CD4-positive, alpha-beta memory T cell (primary cell): ENCODE data around the gene GATA3. TPM values are rescaled to one million over a fixed set of nuclear protein-coding genes. Genes with fewer than 3 reads are reported as not detected.

ENCODE experiments used
- CTCF ChIA-PET: fragments of 350-600 bp; sonication (Branson Sonifier 250); formaldehyde crosslinking; loops from one replicate; lab custom pipeline; 2021; ENCODE audit warnings: inconsistent platforms; ENCODE audit not compliant: partially characterized antibody; lab: Charles Lee
- POLR2A ChIA-PET: fragments of 350-600 bp; sonication (Branson Sonifier 250); formaldehyde crosslinking; loops from one replicate; lab custom pipeline; 2021; ENCODE audit not compliant: partially characterized antibody; lab: Charles Lee
- DNase-seq, 5 donors: peaks; one replicate each; pipeline versions ENCODE4 v3.0.0 to v3.0.0-alpha.2; 2020 to 2022; ENCODE audit warnings: mixed read lengths in 1 of 5
- H3K27ac ChIP-seq: one replicate; pipeline ENCODE4 v1.7.0; 2013; ENCODE audit warnings: low read depth, low read length
- H3K27me3 ChIP-seq: 2 replicates; pipeline ENCODE4 v1.7.0; 2013; ENCODE audit warnings: mild to moderate bottlenecking, low read length, moderate library complexity; ENCODE audit not compliant: insufficient read depth
- H3K36me3 ChIP-seq: 2 replicates; pipeline ENCODE4 v1.7.0; 2013; ENCODE audit warnings: mild to moderate bottlenecking, low read length, moderate library complexity; ENCODE audit not compliant: insufficient read depth
- H3K4me1 ChIP-seq: 2 replicates; pipeline ENCODE4 v1.7.0; 2013; ENCODE audit warnings: mild to moderate bottlenecking, low read length, moderate library complexity; ENCODE audit not compliant: insufficient read depth
- H3K4me3 ChIP-seq, 2 donors: one replicate each; pipeline ENCODE4 v1.7.0; 2013; ENCODE audit warnings: low read length in 2 of 2, mild to moderate bottlenecking in 1 of 2
- H3K9me3 ChIP-seq, 2 donors: one replicate each; pipeline ENCODE4 v1.7.0; 2013; ENCODE audit warnings: low read length in 2 of 2, control low read depth in 1 of 2; ENCODE audit not compliant: control insufficient read depth in 1 of 2
- H3K27ac Mint-ChIP-seq, 7 donors: one replicate each; pipeline ENCODE4 v1.8.0; 2020 to 2021; ENCODE audit warnings: mixed read lengths in 7 of 7, mild to moderate bottlenecking in 6 of 7, inconsistent platforms in 3 of 7, moderate library complexity in 3 of 7
- H3K27me3 Mint-ChIP-seq, 2 donors: one replicate each; pipeline ENCODE4 v1.8.0; 2020 to 2021; ENCODE audit warnings: mixed read lengths in 2 of 2
- H3K36me3 Mint-ChIP-seq, 2 donors: one replicate each; pipeline ENCODE4 v1.8.0; 2020 to 2021; ENCODE audit warnings: mixed read lengths in 2 of 2, inconsistent platforms in 1 of 2, mild to moderate bottlenecking in 1 of 2
- H3K4me1 Mint-ChIP-seq, 4 donors: one replicate each; pipeline ENCODE4 v1.8.0; 2020 to 2021; ENCODE audit warnings: mixed read lengths in 4 of 4, mild to moderate bottlenecking in 1 of 4
- H3K4me3 Mint-ChIP-seq, 8 donors: one replicate each; pipeline ENCODE4 v1.8.0; 2020 to 2021; ENCODE audit warnings: mixed read lengths in 8 of 8, mild to moderate bottlenecking in 7 of 8, moderate library complexity in 6 of 8, inconsistent platforms in 3 of 8
- H3K9me3 Mint-ChIP-seq, 8 donors: one replicate each; pipeline ENCODE4 v1.8.0; 2020 to 2021; ENCODE audit warnings: mixed read lengths in 8 of 8, mild to moderate bottlenecking in 5 of 8, inconsistent platforms in 3 of 8, moderate library complexity in 1 of 8
- intact Hi-C: fragments of 100-400 bp; cut with micrococcal nuclease; formaldehyde crosslinking; loops from one replicate; pipeline ENCODE4 v1.15.1; 2023
- polyA plus RNA-seq, 2 donors: library from polyadenylated mRNA; unstranded; fragments of 300-500 nt; fragmentation: Illumina TruSeq; gene quantifications; one replicate each; pipeline ENCODE4 v1.2.3, GENCODE V29; 2021
- total RNA-seq, 2 experiments: library from RNA; stranded (reverse); gene quantifications; one replicate each; pipeline ENCODE4 v1.2.3, GENCODE V29; 2021

Gene GATA3
- total and polyA plus RNA-seq, 4 experiments from 2014 or later, result 61.9 to 79.7 (median 64.3) TPM

- peak overlapping the region; percentile 84 to 94 for H3K4me3 ChIP-seq
- Mint-ChIP-seq H3K27me3 (peaks cover 16 to 24% of the 10 kb centered on the region in 2 donors), H3K36me3 (peaks cover 19 to 52% of the 10 kb centered on the region in 2 donors), H3K9me3 (peaks cover 0 to 19% (median 0%) of the 10 kb centered on the region in 8 donors), H3K4me1 (peaks cover 13 to 66% (median 37%) of the 10 kb centered on the region in 4 donors), H3K27ac (peak overlapping the region; percentile 95 to 99 (median 98)), H3K4me3 (peak overlapping the region; percentile 93 to 99 (median 98))
- H3K4me1 ChIP-seq, result peaks cover 60% of the 10 kb centered on the region
- peaks cover 33% of the 10 kb centered on the region for H3K27me3 ChIP-seq
- intact Hi-C loops, result loop anchor here (5.0 kb wide), 1 partner anchor 958 kb away; no protein-coding TSS in a partner anchor
- H3K36me3 ChIP-seq, result peaks cover 6% of the 10 kb centered on the region
- ChIA-PET CTCF (interaction anchor here (0.8 to 2.1 kb wide), 4 partner anchors 56 to 423 kb away, joined by 3 to 10 read pairs (median 4); no protein-coding TSS in a partner anchor), POLR2A (interaction anchor here (0.9 to 3.1 kb wide), 11 partner anchors 11 to 1042 kb away, joined by 3 to 41 read pairs (median 4); no protein-coding TSS in a partner anchor)
- DNase-seq, result no peak
- H3K9me3 ChIP-seq, result no peaks in the 10 kb centered on the region
- H3K27ac ChIP-seq, result peak overlapping the region; percentile 83
These were observed 319 bp upstream of the GATA3 start for GRCh38 chr10:8054244-8054493.

- peaks cover 33 to 67% of the 10 kb centered on the region in 2 donors for H3K36me3 Mint-ChIP-seq
- Histone ChIP-seq H3K27ac (peak overlapping the region; percentile 83), H3K9me3 (no peaks in the 10 kb centered on the region), H3K4me3 (peak overlapping the region; percentile 88 to 94), H3K36me3 (peaks cover 11% of the 10 kb centered on the region), H3K4me1 (peaks cover 59% of the 10 kb centered on the region), H3K27me3 (peaks cover 18% of the 10 kb centered on the region)
- peaks cover 28 to 74% (median 50%) of the 10 kb centered on the region in 4 donors for H3K4me1 Mint-ChIP-seq
- peak overlapping the region; percentile 93 to 99 (median 94) for H3K27ac Mint-ChIP-seq
- peaks cover 12 to 20% of the 10 kb centered on the region in 2 donors for H3K27me3 Mint-ChIP-seq
- H3K9me3 Mint-ChIP-seq, result peaks cover 0 to 19% (median 0%) of the 10 kb centered on the region in 8 donors
- CTCF ChIA-PET, result interaction anchor here (1.5 to 2.0 kb wide), 3 partner anchors 16 to 373 kb away, joined by 3 to 9 read pairs (median 4); no protein-coding TSS in a partner anchor
- DNase-seq, result peak in 4 of 5 donors; percentile 47 to 56 (median 51)
- intact Hi-C loops, result loop anchor here (2.0 kb wide), 5 partner anchors 81 to 1153 kb away; no protein-coding TSS in a partner anchor
- H3K4me3 Mint-ChIP-seq, result peak overlapping the region; percentile 94 to 100 (median 98)
- POLR2A ChIA-PET, result interaction anchor here (0.6 to 8.5 kb wide), 9 partner anchors 11 to 963 kb away, joined by 3 to 145 read pairs (median 8); no protein-coding TSS in a partner anchor
These were observed 1.2 kb downstream of the GATA3 start for GRCh38 chr10:8055420-8056349.

GRCh38 chr10:8056378-8056777 is 1.9 kb downstream of the GATA3 start:
- H3K4me3 ChIP-seq, result peak overlapping the region; percentile 71 to 94
- peaks cover 34 to 80% (median 57%) of the 10 kb centered on the region in 4 donors for H3K4me1 Mint-ChIP-seq
- H3K27ac Mint-ChIP-seq, result peak overlapping the region; percentile 93 to 99 (median 97)
- ChIA-PET CTCF (interaction anchor here (1.5 to 2.0 kb wide), 4 partner anchors 16 to 373 kb away, joined by 3 to 9 read pairs (median 4); no protein-coding TSS in a partner anchor), POLR2A (interaction anchor here (0.6 to 8.5 kb wide), 15 partner anchors 8 to 962 kb away, joined by 3 to 145 read pairs (median 4); no protein-coding TSS in a partner anchor)
- H3K9me3 Mint-ChIP-seq, result peaks cover 0 to 19% (median 0%) of the 10 kb centered on the region in 8 donors
- H3K27ac ChIP-seq, result peak overlapping the region; percentile 83
- no peaks in the 10 kb centered on the region for H3K9me3 ChIP-seq
- DNase-seq, result peak in 2 of 5 donors; percentile 9 to 19
- H3K36me3 ChIP-seq, result peaks cover 11% of the 10 kb centered on the region
- H3K36me3 Mint-ChIP-seq, result peaks cover 40 to 73% of the 10 kb centered on the region in 2 donors
- H3K4me3 Mint-ChIP-seq, result peak overlapping the region; percentile 94 to 100 (median 98)
- peaks cover 18% of the 10 kb centered on the region for H3K27me3 ChIP-seq
- intact Hi-C loops, result loop anchor here (2.0 kb wide), 5 partner anchors 80 to 1152 kb away; no protein-coding TSS in a partner anchor
- H3K27me3 Mint-ChIP-seq, result peaks cover 12 to 20% of the 10 kb centered on the region in 2 donors
- peaks cover 61% of the 10 kb centered on the region for H3K4me1 ChIP-seq

- Mint-ChIP-seq H3K27ac (peak overlapping the region; percentile 93 to 99 (median 97)), H3K4me3 (peak overlapping the region; percentile 94 to 100 (median 98)), H3K4me1 (peaks cover 37 to 84% (median 59%) of the 10 kb centered on the region in 4 donors), H3K36me3 (peaks cover 43 to 77% of the 10 kb centered on the region in 2 donors), H3K9me3 (peaks cover 0 to 19% (median 0%) of the 10 kb centered on the region in 8 donors), H3K27me3 (peaks cover 12 to 18% of the 10 kb centered on the region in 2 donors)
- Histone ChIP-seq H3K4me1 (peaks cover 61% of the 10 kb centered on the region), H3K9me3 (no peaks in the 10 kb centered on the region), H3K27ac (peak overlapping the region; percentile 83), H3K4me3 (peak overlapping the region; percentile 71 to 94), H3K36me3 (peaks cover 11% of the 10 kb centered on the region), H3K27me3 (peaks cover 13% of the 10 kb centered on the region)
- intact Hi-C loops, result loop anchor here (1.0 to 2.0 kb wide), 6 partner anchors 80 to 1152 kb away; no protein-coding TSS in a partner anchor
- DNase-seq, result peak; percentile 56 to 64 (median 62)
- CTCF ChIA-PET, result interaction anchor here (1.5 to 2.0 kb wide), 4 partner anchors 15 to 372 kb away, joined by 3 to 9 read pairs (median 4); no protein-coding TSS in a partner anchor
- POLR2A ChIA-PET, result interaction anchor here (0.6 to 8.5 kb wide), 15 partner anchors 8 to 962 kb away, joined by 3 to 145 read pairs (median 5); no protein-coding TSS in a partner anchor
These were observed 2.4 kb downstream of the GATA3 start for GRCh38 chr10:8056871-8057331.

GRCh38 chr10:8057636-8058273 is 3.3 kb downstream of the GATA3 start:
- Mint-ChIP-seq H3K4me1 (peaks cover 36 to 84% (median 58%) of the 10 kb centered on the region in 4 donors), H3K27me3 (peaks cover 5 to 11% of the 10 kb centered on the region in 2 donors), H3K4me3 (peak overlapping the region; percentile 94 to 100 (median 98)), H3K27ac (peak overlapping the region; percentile 93 to 99 (median 97)), H3K9me3 (peaks cover 0 to 14% (median 0%) of the 10 kb centered on the region in 8 donors), H3K36me3 (peaks cover 48 to 80% of the 10 kb centered on the region in 2 donors)
- ChIA-PET CTCF (interaction anchor here (0.9 to 2.0 kb wide), 5 partner anchors 9 to 411 kb away, joined by 3 to 9 read pairs (median 4); no protein-coding TSS in a partner anchor), POLR2A (interaction anchor here (0.7 to 8.5 kb wide), 12 partner anchors 9 to 961 kb away, joined by 3 to 145 read pairs (median 8); no protein-coding TSS in a partner anchor)
- peak in 2 of 5 donors; percentile 15 to 39 for DNase-seq
- peak overlapping the region; percentile 71 to 94 for H3K4me3 ChIP-seq
- H3K27ac ChIP-seq, result peak overlapping the region; percentile 83
- peaks cover 5% of the 10 kb centered on the region for H3K27me3 ChIP-seq
- peaks cover 61% of the 10 kb centered on the region for H3K4me1 ChIP-seq
- no peaks in the 10 kb centered on the region for H3K9me3 ChIP-seq
- intact Hi-C loops, result loop anchor here (1.0 to 2.0 kb wide), 6 partner anchors 79 to 1151 kb away; no protein-coding TSS in a partner anchor
- peaks cover 20% of the 10 kb centered on the region for H3K36me3 ChIP-seq
